UCSD-AML1 (cell line): ENCODE results near the gene PRDM13.
"Not testable (repeated sequence)": the region's sequence is repeated elsewhere in the genome, so short reads cannot be mapped to it uniquely, and the experiment has no call there.

Experiments used
- DNase-seq: peaks from one replicate; lab custom pipeline; 2025; ENCODE audit not compliant: unreplicated experiment; lab: John Stamatoyannopoulos, UW

Gene PRDM13

DNA sequence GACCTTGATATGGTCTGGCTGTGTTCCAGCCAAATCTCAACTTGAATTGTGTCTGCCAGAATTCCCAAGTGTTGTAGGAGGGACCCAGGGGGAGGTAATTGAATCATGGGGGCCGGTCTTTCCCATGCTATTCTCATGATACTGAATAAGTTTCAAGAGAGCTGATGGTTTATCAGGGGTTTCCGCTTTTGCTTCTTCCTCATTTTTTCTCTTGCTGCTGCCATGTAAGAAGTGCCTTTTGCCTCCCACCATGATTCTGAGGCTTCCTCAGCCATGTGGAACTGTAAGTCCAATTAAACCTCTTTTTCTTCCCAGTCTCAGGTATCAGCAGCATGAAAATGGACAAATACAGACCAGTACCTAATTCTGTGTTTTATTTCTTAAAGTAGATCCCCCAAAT is 15.4 kb downstream of the PRDM13 start:
- DNase-seq, result not testable (repeated sequence)

DNA sequence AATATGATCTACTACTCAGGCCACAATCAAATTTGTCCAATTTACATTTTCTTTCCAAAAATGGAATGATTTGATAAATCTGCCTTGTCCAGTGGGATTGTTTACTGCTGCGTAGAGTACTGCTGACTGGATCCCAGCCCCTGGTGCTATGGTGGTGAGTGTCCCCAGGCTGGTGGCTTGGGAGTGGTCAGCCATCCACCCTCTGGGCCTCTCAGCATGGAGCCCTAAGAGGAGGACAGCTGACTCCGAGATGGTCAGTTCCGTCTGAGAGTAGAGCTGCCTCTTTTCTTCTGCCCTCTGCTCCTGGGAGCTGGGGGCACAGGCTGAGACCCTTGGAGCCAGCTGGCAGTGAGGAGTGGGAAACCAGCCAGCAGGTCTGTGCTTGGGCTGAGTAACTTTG is 22.7 kb downstream of the PRDM13 start:
- no peak for DNase-seq

- no peak for DNase-seq
Observed at GRCh38 chr6:99637629-99638028, 31.0 kb downstream of the PRDM13 start.

DNA sequence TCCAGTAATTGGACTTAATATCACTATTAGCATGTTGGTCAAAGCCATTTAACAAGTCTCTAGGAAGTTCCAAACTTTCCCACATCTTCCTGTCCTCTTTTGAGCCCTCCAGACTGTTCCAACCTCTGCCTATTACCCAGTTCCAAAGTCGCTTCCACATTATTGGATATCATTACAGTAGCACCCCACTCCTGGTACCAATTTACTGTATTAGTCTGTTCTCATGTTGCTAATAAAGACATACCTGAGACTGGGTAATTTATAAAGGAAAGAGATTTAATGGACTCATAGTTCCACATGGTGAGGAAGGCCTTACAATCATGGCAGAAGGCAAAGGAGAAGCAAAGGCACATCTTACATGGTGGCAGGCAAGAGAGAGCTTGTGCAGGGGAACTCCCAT is 31.7 kb downstream of the PRDM13 start:
- DNase-seq, result not testable (repeated sequence)

- no peak for DNase-seq
Observed at GRCh38 chr6:99641270-99641669, 34.6 kb downstream of the PRDM13 start.

GRCh38 chr6:99645986-99646385 is 39.4 kb downstream of the PRDM13 start:
- DNase-seq, result no peak

- not testable (repeated sequence) for DNase-seq
Observed at GRCh38 chr6:99650091-99650571, 43.5 kb downstream of the PRDM13 start.

- no peak for DNase-seq
Observed at GRCh38 chr6:99660206-99660605, 53.6 kb downstream of the PRDM13 start.

GRCh38 chr6:99661870-99662269 is 55.2 kb downstream of the PRDM13 start:
- no peak for DNase-seq

DNA sequence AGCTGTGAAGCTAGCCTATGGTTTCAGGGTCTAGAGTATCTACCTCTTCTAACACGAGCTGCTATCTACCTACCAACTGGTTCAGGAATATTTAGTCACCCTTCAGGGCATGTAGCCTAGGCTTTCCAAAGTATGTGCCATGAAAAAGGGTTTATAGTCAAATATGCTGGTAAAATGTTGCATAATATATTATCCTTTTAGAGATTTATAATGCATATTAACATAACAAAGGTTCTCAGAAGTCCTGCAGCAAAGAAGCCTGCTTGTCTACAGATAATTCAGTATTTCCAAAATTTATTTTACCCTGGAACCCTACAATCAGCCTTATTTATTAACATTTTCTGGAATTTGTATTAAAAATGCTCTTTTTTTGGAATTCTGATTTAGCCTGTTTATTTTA is 56.0 kb downstream of the PRDM13 start:
- DNase-seq, result no peak
